GM12873 (cell line): Measurements from ENCODE around the gene LMO7.

ENCODE experiments used
- CTCF ChIP-seq: IDR thresholded peaks from 2 replicates; pipeline ENCODE4 v1.5.1; 2012; ENCODE audit warnings: low read depth, mild to moderate bottlenecking, moderate library complexity, low read length, control low read depth; ENCODE audit not compliant: insufficient read depth; ENCODE audit errors: missing control alignments

The LMO7 gene

GRCh38 chr13:75764251-75764925 lies 128.3 kb downstream of the LMO7 start:
- TF ChIP-seq CTCF, result no peak

GRCh38 chr13:75764926-75765310 lies 128.8 kb downstream of the LMO7 start:
- TF ChIP-seq CTCF, result no peak

- TF ChIP-seq CTCF, result no peak
Observed at GRCh38 chr13:75766636-75767035, 130.5 kb downstream of the LMO7 start.

GRCh38 chr13:75769141-75769905 lies 133.2 kb downstream of the LMO7 start:
- TF ChIP-seq CTCF, result no peak

- no peak for TF ChIP-seq CTCF
Observed at GRCh38 chr13:75770164-75770563, 134.0 kb downstream of the LMO7 start.

GRCh38 chr13:75770592-75771011 lies 134.5 kb downstream of the LMO7 start:
- TF ChIP-seq CTCF, result no peak

- no peak for TF ChIP-seq CTCF
Observed at GRCh38 chr13:75771226-75771625, 135.1 kb downstream of the LMO7 start.
